HG03354 (cell line): ENCODE results near the gene LONRF2.

Source experiments
- ATAC-seq: cut with Tn5 transposase; IDR thresholded peaks from one replicate; pipeline ENCODE4 v1.9.1; 2021; ENCODE audit warnings: mild to moderate bottlenecking; ENCODE audit not compliant: unreplicated experiment, poor library complexity, severe bottlenecking

Gene LONRF2

GRCh38 chr2:100278501-100278900, 43.8 kb downstream of the LONRF2 start:
- ATAC-seq = no peak

DNA sequence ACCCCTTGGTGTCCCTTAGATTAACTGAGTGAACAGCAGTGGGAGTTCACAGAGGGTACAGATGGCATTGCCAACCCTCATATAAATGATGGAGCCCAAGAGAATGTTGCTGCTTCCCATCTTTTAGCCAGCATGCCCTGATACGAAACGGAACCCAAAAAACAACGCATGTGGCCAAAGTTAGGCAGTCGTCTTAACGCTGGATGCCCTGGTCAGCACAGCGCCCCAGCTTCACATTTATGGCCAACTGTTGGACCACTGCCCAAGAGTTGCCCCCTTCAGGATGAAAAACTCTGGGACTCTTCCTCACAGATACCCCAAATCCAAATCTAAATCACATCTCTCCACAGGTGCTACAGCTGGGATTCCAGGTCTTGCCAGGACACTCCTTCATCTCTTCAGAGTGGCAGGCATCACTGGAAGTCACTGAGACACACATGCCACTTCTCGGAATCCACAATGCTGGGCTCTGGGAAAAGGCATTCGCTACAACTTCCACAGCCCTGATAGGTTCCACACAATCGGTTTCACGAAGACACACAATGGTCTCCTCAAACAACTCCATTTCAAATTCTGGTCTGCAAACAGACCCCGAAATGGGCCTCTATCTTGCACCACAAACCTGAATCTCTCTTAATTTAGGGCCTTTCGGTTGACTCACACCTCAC, 44.6 kb downstream of the LONRF2 start:
- ATAC-seq = no peak

DNA sequence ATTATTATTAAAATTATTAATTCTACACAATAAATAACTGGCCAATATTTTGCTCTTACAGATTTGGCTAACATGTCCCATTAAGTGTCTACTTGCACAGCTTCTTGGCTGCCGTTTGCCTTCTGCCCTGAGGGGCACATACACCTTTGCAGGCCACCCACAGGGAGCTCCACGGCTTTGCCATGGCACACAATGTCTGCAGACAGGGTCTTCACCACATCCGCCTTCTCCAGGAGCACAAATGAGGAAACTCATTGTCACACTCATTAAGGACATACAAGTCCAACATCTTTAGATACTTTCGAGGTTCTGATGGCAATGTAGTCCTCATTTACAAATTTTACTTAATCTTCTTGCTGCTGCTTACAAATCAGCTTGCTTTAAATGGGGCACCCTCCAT, 45.6 kb downstream of the LONRF2 start:
- ATAC-seq = no peak

DNA sequence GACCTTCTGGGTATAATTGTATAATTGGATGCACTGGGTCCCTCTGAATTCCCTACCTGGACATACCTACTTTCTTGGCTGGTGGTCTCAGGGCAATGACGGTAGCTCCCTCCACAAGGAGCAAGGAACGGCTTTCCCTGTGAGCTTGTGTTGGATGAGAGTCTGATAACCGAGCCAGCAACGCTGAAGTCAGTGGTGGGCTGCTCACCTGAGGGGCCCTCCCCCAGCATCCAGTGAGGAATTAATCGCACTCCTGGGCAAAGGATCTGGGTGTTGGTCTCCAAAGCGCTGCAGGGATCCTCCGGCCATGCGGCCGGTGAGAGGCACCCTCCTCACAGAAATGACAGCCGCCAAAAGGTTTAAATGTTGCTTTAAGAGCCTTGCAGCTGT, 47.1 kb downstream of the LONRF2 start:
- ATAC-seq = no peak

GRCh38 chr2:100274566-100275199, 47.6 kb downstream of the LONRF2 start:
- no peak for ATAC-seq

DNA sequence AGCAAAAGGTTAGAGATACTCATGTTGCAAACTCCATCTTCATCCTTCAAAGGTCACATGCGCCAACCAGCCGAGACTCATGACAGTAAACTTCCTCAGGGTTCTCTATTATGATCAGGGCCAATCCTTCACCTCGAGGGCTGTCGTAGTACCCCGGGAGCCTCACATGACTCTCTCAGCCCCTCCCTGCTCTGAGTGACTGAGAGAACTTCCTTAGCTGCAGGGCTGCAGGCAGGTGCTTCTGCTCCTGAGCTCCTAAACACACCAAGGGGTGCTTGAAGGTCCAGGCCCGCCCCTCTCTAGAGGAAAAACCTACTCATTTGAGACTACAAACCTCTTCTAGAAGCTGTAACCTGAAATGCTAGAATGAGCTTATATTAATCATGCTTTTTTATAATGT, 48.2 kb downstream of the LONRF2 start:
- no peak for ATAC-seq

GRCh38 chr2:100273387-100273786, 48.9 kb downstream of the LONRF2 start:
- no peak for ATAC-seq

DNA sequence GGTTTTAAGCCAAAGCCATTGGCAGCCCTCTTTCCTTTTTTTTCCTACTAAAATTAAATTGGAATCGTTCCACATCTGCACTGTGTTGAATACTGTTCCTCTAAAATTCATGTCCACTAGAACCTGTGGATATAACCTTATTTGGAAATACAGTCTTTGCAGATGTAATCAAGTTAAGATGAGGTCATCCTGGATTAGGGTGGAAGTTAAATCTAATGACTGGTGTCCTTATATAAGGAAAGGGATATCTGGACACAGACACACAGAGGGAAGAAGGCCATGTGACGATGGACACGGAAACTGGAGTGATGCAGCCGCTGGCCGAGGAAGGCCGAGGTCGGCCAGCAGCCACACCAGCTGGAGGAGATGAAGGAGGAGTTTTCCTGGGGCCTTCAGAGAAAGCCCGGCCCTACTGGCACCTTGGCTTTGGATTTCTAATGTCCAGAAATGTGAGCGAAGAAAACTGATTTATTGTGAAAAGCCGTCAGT, 49.4 kb downstream of the LONRF2 start:
- ATAC-seq = no peak

GRCh38 chr2:100271210-100271609, 51.1 kb downstream of the LONRF2 start:
- ATAC-seq = no peak

- ATAC-seq = no peak
Observed at GRCh38 chr2:100270381-100271146, 51.7 kb downstream of the LONRF2 start.

DNA sequence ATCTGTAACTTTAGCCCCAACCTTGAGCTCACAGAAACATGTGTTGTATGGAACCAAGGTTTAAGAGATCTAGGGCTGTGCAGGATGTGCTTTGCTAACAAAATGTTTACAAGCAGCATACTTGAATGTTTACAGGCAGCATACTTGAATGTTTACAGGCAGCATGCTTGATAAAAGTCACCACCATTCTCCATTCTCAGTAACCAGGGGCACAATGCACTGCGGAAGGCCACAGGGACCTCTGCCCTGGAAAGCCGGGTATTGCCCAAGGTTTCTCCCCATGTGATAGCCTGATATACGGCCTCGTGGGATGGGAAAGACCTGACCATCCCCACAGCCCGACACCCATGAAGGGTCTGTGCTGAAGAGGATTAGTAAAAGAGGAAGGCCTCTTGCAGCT, 52.4 kb downstream of the LONRF2 start:
- ATAC-seq = no peak

GRCh38 chr2:100268986-100269385, 53.3 kb downstream of the LONRF2 start:
- no peak for ATAC-seq

DNA sequence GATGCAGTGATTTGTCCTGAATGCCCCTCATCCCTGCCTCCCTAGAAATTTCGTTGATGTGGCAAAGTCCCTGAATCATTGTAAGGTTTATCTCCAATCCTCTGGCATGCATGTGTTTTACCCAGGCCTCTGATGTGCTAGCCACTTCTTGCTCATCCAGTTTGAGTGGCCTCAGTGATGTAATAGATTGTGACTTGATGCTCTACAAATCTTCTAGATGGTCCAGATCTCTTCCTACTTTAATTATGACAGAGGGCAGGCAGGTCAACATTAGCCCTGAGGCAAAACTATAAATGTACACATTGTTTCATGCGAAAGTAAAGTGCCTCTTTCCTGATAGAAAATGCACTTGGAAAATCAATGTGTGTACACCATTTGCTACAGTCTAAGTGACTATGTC, 54.5 kb downstream of the LONRF2 start:
- no peak for ATAC-seq

DNA sequence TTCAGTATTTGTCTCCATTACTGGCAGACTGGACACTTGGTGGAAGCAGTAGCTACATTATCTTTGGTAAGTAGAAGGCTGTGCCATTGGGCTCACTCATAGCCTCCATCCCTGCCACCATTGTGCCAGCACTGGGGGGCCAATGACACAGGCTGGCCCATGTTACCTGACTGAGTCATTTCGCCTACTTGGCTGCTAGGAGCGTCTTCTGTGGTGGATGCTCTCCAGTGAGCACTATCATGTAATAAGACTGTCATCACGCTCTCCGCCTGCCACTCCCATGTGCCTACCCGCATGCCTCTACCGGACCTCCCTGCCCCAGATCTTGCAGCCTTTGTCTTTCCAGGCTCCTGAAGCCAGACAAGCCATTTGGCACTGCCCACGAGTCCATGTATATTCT, 56.2 kb downstream of the LONRF2 start:
- no peak for ATAC-seq

DNA sequence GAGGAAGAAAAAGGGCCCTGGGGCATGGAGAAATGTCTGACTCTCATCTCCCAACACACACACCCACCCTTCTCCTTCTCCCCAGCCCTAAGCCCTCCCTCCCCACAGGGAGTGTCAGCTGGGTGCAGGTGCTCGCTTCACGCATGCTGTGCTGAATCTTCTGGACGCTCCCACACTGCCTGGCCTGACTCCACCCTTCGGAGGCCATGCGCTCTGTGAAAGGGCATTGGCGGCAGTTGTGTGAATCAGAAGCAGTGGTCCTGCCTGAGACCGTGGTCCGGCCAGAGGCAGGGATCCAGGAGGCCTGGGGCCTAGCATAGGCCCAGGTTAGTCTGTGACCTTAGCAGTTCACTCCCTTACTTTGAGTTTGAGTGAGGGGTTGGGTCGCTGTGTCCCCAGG, 57.1 kb downstream of the LONRF2 start:
- no peak for ATAC-seq

DNA sequence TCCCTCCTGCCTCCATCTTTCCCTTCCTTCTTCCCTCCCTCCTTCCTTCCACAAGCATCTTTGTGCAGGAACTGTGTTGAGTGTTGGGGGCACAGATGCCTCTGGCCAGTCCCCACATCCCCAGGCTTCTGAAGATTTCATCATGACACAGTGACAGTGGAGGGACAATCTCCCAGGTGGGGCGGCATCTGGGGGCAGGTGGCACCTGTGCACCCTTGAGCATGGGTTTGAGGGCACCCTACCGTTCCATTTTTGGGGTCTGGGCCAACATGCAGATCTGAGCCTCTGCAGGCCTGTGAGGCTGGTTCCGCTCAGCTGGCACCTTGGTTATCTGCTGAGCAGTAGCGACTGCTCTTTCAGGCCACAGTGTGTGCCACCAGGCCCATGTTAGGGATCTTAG, 57.6 kb downstream of the LONRF2 start:
- ATAC-seq = no peak

- ATAC-seq = no peak
Observed at GRCh38 chr2:100264121-100264520, 58.2 kb downstream of the LONRF2 start.

DNA sequence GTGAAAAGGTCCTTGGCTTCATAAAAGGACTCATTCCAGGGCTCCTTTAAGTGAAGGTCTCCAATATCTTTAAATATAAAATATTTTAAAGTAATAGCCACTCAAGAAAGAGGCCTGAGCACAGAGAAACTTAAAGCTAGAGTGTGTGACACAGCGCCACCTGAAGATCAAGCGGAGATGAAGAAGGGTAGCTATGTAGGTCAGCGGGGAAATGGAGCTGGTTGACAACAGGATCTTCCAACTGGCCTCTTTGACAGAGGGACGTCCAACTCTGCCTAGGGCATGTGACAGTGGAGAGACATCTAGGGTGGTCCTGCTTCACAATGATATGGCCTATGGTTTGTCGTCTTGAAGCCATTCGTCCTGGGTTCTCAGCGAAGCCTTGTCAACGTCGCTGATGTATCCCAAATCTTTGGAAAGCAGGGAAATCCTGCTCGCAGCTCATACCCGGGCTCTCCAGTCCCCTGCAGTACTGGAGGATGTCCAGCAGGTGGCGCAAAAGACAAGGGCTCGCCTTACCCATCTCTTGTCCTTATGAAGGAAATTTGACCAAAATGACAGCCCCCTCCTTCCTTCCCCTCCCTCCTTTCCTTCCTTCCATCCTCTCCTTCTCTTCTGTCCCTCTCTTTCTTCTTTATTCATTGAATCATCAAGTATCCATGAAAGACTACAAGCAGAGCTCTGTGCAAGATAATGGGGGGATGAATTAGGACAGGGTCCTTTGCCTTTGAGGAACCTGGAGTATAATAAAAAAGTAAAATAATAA, 59.6 kb downstream of the LONRF2 start:
- no peak for ATAC-seq

DNA sequence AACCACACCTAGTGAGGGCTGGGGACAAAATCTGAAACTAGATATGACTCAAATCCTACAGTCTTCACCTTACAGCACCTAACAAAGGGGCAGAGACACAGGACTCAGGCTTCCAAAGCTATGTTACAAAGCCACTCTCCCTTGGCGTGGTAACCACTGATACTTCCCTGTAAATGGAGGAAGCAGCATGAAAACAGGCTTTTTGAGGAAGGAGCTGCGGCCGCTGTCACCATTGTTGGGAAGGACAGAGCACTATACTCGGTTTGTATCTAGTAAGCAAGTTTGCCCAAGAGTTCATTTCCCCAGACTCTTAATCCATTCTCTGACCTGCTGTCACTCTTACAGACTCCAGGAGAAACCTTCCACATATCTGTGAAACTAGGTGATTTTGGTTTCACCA, 60.3 kb downstream of the LONRF2 start:
- ATAC-seq = no peak
